C4-2B (cell line): ENCODE data around the gene SLC12A4.

Source experiments
- H3K27ac ChIP-seq: fragments of 450-650 bp; 2 replicates; pipeline ENCODE4 v1.5.1; 2017
- CTCF ChIP-seq: fragments of 450-650 bp; conservative IDR thresholded peaks from 2 replicates; pipeline ENCODE4 v1.5.1; 2017; ENCODE audit warnings: mild to moderate bottlenecking
- ZFX ChIP-seq: fragments of 450-650 bp; IDR thresholded peaks from 2 replicates; pipeline ENCODE4 v1.6.1; 2017

Gene SLC12A4

GRCh38 chr16:67932462-67932840 is 36.0 kb downstream of the SLC12A4 start:
- no peak overlapping the region for H3K27ac ChIP-seq
- no peak for TF ChIP-seq ZFX
- TF ChIP-seq CTCF = no peak

DNA sequence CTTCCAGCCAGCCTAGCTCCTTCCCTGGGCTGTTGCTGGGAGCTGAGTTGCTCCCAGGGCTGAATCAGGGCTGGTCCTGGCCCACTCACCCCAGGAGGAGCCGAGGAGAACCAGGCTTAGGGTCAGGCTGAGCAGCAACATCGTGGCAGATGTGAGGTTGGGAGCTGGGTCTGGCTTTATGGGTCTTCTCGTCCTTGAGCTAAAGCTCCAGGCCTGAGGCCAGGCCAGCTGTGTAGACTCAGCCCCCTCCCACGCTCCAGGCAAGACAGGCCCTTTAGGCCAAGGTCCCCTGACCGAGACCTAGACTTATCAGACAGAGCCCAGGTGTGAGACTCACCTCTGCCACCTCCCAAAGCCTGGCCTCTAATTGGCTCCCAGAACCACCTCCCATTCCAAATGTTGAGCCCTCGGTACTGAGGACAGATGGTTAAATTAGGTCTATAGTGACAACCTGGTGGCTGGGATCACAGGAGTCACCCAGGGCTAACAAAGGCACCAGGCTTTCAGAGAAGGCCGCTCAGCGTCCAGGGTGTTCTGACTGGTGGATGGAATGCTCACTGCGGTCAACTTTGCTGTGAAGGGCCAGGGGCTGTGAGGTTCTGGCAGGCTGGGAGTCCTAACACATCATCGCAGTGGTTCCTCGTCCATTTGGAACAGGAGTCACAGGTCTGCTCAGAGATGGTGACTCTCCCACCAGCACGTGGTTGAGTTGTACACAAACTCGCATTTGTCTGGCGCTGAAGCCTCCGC is 36.5 kb downstream of the SLC12A4 start, which contains the start of gene CTRL:
Gene CTRL (minus strand): TSS at position 151 of the 750 bp plus-strand sequence. CDS start 10 bp downstream, at position 141.
- no peak within 1 kb of the TSS for H3K27ac ChIP-seq
- TF ChIP-seq ZFX (no peak), CTCF (no peak)

GRCh38 chr16:67930678-67931211 is 37.7 kb downstream of the SLC12A4 start:
- TF ChIP-seq ZFX (no peak), CTCF (no peak)
- no peak overlapping the region for H3K27ac ChIP-seq

DNA sequence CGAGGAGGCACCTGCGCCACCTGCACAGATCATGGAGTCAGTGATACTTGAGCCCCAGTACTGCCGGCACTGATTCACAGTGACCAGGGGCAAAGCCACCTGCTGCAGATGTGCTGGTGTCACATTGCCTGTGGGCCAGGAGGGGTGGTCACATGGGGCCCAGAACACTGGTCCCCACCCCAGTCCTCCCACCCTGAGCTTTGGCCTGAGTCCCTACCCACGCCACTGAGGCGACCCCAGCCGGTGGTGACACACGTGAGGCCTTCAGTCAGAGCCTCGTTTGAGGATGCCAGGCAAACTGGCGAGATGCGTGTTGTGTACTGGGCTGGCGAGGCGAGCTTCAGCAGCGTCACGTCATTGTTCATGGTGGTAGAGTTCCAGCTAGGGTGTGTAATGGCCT is 38.2 kb downstream of the SLC12A4 start:
- no peak overlapping the region for H3K27ac ChIP-seq
- TF ChIP-seq CTCF (no peak), ZFX (no peak)

GRCh38 chr16:67928561-67929364 is 39.7 kb downstream of the SLC12A4 start:
- no peak for TF ChIP-seq ZFX
- peak; percentile 94 for TF ChIP-seq CTCF

DNA sequence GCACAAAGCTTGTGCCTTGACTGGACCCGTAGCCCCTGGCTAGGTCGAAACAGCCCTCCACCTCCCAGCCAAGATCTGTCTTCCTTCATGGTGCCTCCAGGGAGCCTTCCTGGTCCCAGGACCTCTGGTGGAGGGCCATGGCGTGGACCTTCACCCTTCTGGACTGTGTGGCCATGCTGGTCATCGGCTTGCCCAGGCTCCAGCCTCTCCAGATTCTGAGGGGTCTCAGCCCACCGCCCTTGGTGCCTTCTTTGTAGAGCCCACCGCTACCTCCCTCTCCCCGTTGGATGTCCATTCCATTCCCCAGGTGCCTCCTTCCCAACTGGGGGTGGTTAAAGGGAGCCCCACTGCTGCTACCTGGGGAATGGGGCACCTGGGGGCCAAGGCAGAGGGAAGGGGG is 40.3 kb downstream of the SLC12A4 start:
- TF ChIP-seq CTCF = no peak
- no peak for TF ChIP-seq ZFX
- peak overlapping the region; percentile 97 for H3K27ac ChIP-seq

More at GRCh38 chr16:67928561-67929364, 39.7 kb downstream of the SLC12A4 start:
- H3K27ac ChIP-seq = peak overlapping the region; percentile 97; the same call in 1 of the 2 replicates
